Activated T-cell treated with anti-CD3 and anti-CD28 coated beads for 48 hours (primary cell): Measurements from ENCODE around the gene PPDPF.
"Not testable (repeated sequence)": the region's sequence is repeated elsewhere in the genome, so short reads cannot be mapped to it uniquely, and the experiment has no call there.

ENCODE experiments used
- DNase-seq: peaks from one replicate; pipeline ENCODE4 v3.0.0-alpha.2; 2020; ENCODE audit warnings: low read depth

The PPDPF gene

DNA sequence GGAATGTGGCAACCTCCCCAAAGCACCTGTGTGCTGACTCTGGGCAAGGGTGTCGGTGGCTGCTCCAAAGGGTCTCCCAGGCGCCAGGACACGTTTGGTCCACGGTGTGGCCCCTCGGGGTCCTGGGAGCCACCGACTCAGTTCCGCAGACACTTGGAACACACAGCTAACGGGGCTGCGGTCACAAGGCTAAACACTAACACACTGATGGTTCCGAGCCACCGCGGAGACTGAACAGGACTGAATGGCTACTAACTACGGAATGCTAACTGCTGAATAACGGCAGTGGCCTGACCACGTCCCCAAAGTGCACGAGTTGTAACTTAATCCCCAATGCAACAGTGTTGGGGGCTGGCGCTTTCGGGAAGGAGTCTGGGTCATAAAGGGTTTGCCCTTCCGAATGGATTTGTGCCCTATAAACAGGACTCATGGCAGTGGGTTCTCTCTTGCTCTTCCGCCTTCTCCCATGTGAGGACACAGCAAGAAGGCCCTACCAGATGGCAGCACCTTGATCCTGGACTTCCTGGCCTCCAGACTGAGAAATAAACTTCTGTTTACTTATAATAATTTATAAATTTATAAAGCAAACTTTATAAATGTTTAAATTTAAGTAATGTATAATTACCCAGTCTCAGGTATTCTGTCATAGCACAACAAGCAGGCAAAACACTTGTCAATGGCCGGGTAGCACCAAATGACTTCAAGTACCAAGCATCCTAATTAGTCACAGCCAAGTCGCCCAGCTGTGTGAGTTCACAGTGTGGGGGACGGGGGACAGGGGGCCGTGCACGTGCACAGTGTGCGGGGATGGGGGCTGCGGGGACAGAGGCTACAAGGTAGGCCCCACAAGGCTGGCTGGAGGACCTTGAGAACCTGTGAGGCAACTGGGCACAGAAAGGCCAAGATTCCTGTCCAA is 19.4 kb upstream of the PPDPF start:
- no peak for DNase-seq

DNA sequence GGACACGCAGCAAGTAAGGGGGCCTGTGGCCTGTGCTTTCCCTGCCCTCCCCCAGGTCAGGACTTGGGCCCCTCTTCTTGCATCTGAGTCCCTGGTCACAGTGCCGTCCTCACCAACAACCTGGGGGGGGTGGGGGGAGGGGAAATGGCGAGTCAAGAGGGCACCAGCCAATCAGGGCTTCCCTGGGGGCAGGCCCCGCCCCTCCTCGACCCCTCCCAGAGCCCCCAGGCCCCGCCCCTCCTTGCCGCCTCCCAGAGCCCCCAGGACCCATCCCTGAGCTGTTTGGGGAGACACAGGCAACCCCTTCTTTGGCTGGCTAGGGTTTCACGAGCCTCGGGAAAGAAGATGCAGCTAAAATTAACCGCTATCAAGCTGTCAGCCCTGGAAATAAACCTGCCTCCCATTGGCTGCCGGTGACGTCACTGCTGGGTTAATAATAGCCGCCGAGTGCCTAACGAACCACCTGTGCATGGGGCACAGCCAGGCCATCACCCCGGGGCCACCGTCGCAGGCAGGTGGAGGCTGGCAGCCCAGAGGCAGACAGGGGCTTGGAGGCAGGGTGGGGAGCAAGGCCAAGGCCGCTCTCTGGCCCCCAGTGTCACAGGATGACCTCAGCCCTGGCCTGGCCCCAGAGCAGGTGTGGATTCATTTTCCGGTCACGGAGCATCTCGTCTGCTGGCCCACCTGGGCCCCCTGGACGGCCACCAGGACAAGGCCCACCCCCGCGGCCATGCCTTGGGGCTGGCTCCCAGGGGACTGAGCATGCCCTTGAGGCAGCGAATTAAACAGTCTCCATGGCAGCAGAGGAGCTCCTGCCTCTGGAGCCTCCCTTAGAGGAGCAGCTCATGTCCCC is 18.5 kb upstream of the PPDPF start:
- no peak for DNase-seq

DNA sequence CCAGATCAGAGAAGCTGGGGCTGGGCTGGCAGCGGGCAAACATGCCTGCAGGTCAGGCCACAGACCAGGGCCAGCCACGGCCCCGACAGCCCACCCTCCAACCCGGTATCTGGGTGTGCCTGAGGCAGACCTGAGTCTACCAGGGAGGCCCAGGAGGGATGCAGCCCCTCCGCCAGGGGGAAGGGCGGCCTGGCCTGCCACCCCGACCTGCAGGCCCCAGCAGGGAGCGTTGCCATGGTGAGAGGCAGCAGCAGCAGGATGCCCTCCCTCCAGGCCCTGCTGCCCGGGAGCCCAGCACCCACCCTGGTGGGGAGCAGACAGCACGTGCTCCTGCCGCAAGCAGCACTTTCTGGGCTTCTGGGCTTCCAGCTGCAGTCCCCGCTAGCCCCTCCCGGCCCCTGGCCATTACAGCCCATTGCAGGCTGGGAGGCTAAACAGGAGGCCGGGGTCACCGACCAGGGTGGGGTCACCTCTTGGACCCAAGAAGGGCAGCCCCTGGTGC is 17.8 kb upstream of the PPDPF start:
- no peak for DNase-seq

DNA sequence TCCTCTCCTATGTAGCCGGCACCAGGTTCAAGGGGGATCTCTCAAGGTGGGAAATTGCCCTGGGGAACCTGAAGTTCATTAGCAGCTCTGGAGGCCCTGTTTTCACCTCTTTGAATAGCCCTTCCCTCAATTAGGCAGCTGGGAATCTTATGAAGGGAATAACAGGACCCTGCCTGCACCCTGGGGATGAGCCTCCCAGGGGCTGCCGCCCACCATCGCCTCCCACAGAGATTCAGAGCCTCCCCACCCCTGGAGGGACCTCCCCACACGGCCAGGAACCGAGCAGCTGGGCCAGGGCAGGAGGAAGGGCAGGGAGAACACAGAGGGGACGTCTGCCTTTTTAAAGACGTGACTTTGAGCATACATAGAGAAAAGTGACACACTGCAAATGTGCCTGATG is 17.0 kb upstream of the PPDPF start:
- no peak for DNase-seq

DNA sequence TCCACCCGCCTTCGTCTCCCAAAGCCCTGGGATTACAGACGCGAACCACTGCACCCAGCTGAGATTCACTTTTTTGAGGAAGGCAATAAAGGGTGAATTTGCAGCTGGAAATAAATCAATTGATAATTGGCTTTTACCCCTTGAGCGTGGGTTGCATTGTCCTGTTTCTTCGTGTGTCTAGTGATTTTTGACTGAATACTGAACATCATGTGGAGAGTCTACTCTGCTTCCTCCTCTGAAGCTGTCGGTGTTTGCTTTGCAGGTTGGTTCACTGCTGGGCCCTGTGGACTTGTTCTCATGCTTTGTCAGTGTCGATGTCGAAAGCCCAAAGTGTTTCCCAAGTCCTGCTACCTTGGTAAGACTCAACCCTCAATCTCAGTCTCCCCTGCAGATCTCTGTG is 15.9 kb upstream of the PPDPF start:
- DNase-seq, result no peak

DNA sequence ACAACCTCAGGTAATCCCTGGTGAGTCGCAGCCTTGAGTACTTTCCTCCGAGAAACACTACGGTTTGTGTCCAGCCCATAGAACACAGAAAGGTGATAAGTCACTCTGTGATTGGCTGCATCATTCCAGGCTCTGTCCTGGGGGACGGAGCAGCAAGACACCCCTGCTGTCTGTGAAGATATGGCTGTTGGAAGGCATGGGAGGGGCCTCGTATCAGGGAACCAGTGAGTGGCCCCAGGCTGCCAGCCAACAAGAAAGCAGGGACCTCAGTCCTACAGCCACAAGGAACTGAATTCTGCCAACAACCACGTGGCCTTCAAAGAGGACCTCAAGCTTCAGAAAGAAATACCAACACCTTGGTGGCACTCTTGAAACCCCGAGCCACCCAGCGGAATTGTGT is 15.3 kb upstream of the PPDPF start:
- DNase-seq, result no peak

DNA sequence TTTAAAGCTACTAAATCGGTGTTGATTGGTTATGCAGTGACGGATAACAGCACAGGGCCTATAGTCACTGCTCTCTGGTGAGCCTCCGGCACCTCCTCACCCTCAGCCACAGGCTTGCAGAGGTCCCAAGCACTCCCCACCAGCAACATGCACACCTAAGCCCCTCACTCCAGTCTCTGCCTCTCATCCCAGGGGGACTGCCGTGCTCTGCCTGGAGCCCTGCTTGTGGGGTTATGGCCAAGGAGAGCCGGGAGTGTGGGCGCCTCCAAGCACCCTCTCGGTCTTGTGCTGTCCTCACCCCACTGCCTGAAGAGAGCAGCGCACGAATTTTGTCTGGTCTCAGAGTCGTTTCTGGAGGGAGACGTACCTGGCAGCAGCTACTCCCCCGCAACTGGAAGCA is 14.8 kb upstream of the PPDPF start:
- DNase-seq, result no peak

DNA sequence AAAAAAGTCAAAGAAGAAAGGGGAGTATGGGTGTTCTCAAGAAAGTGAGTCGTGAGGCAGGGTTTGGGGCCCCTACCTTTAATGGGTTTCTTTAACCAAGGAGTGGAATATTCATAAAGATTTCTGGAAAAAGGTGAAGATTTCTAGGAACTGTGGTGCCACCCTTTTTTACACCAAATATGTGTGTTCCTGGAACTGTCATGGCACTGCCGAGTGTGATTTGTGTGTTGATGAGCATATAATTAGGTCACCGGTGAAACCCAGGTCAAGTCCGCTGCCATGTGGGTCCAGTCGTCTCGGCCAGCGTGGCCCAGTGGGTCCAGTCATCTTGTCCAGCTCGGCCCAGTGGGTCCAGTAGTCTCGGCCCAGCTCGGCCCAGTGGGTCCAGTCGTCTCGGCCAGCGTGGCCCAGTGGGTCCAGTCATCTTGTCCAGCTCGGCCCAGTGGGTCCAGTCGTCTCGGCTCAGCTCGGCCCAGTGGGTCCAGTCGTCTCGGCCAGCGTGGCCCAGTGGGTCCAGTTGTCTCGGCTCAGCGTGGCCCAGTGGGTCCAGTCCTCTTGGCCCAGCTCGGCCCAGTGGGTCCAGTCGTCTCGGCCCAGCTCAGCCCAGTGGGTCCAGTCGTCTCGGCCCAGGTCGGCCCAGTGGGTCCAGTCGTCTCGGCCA is 13.4 kb upstream of the PPDPF start:
- DNase-seq, result no peak

DNA sequence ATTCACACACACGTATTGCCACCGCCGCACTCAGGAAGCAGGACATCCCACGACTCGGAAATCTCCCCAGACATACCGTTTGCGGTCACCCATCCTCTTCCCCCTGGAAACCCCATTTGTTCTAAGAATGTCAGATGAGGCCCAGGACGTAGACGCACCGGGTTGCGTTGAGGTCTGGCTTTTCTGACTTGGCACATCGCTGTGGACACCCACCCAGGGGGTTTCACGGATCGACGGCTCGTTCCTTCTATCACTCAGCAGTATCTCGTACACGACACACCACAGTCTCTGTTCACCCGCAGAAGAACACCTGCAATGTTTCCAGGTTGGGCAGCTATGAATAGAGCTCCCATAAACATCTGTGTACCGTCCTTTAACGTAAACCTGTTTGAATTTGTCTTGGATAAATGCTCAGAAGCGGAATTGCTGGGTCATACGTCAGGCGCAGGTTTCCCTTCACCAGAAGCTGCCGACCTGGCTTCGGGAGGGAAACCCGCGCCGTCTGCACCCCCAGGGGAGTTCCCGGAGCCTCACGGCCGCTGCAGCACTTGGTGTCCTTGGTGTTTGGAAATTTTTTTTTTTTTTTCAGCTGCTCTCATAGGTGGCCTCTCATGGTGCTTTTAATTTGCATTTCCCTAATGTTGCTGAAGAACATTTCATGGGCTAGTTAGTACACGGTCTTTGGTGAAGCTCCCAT is 12.3 kb upstream of the PPDPF start:
- DNase-seq, result no peak

DNA sequence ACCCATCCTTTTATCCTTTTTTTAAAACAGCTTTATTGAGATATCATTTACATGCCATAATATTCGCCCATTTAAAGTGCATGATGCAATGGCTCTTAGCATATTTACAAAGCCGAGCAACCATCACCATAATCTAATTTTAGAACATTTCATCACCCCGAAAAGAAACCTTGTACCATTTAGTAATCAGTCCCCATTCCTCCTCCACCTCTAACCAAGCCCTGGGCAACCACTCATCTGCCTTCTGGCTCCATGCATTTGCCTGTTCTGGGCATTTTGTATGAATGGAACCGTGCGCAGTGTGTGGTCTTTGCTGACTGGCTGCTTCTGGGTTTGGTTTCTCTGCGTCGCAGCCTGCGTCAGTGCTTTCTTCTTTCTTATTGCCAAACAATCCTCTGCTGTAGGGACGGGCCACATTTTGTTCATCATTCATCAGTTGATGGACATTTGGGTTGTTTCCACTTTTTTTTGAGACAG is 11.4 kb upstream of the PPDPF start:
- no peak for DNase-seq

DNA sequence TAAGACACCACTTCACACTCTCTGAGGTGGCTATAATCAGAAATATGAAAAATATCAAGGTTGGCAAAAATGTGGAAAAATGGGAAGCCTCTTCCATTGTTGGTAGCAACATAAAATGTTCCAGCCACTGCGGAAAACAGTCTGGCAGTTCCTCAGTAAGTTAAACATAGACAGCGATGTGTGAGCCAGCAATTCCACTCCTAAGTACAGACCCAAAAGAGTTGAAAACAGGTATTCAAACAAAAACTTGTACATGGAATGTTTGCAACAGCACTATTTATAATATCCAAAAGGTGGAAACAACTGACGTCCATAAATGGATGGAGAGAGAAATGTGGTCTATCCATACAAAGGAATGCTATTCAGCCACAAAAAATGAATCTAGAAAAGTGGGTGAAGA is 7.4 kb upstream of the PPDPF start:
- DNase-seq, result no peak

DNA sequence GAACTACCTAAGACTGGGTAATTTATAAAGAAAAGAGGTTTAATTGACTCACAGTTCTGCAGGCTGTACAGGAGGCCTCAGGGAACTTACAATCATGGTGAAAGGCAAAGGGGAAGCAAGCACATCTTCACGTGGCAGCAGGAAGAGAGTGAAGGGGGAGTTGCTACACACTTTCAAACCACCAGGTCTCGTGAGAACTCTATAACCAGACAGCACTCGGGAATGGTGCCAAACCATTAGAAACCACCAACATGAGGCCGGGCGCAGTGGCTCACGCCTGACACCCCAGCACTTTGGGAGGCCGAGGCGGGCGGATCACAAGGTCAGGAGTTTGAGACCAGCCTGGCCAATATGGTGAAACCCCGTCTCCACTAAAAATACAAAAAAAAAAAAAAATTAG is 6.0 kb upstream of the PPDPF start:
- DNase-seq, result not testable (repeated sequence)

DNA sequence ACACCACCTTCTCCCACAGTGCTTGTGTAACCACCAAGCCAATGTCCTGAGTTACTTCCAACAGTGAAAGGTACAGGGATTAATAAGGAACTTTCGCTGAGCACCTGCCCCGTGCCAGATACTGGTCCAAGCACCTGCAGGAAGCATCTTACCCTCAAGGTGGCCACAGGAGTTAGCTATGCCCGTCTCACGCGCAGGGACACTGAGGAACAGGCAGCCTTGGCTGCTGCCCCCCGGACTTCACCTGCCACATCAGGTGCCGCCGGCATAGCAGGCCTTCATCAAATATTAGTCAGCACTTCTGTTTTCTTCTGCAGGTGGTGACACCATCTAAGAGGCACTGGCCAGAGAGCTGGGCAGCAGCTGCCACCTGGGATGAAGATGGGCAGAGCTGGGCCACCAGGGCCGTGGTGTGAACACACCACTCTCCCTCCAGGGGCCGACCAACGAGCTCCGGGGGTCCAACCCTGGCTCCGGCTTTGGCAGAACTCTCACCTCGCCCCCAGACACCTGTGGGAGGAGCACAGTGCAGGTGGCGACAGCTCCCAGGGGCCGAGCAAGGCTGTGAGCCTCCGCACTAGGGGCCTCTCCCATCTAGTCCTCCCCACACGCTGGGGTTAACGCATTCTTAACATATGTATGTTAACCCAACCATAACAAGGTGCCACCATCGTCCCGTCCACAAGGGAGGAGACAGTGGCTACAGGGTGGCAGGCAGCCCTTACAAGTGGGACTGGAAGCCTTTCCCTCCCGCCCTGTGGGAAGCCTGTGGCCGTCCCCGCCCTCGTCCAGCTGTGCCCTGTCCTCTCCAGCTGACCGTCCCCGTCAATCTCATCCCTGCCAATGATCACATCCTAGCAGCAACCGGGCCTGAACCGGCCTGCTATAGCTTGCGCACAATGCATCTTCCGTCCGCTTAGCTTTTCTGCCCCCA is 2.9 kb upstream of the PPDPF start:
- DNase-seq, result no peak

DNA sequence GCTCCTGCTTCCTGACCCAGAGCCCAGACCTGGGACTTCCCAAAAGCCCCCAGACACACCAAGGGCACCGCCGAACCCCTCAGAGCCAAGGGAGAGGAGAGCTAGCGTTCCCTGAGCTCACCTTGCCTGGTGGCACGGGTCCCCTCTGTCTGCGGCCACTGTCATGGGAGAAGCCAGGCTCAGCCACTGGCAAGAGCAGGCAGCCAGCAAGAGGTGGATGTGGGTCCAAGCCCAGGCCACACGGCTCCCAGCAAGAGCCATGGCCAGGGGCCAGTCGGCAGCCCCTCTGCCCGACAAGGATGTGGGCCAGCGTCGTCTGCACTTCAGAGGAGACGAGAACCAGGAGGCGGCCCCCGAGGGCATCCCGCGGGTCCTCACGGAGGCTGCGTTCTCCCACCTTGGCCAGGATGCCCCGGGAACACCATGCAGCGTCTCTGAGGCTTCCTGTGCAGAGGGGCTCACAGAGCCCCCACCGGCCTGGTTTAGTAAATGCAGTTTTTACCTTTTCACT is 2.2 kb upstream of the PPDPF start:
- no peak for DNase-seq

DNA sequence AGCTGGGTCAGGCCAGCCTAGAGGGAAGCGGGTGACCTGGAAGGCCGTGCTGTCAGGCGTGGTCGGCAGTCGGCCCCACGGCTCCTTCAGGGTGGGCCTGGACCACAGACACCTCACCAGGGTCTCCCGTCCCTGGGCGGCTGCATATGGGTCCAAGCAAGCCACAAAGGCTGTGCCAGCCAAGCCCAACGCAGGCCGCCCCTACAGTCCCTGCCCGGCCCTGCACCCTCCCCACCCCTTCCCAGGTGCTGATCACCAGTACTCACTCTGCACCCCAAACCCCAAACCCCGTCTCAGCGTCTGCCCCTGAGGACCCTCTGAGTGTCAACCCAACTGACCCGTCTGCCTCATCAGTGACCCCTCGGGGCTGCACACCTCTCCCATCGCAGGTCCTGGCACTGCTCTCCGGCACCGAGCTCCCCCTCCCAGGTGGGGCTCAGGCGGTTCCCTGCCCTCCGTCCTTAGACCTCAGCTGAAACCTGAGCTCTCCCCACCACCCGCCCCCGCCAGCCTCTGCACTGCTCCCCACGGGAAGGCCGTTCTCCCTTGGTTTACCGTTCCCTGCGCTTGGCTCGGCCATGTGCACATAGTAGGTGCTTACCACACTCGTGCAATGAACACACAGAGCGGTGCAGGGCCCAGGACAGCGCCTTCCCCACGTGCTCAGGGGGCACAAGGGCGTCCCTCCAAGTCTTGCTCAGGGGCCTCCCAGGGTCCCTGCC is 1.5 kb upstream of the PPDPF start:
- no peak for DNase-seq

DNA sequence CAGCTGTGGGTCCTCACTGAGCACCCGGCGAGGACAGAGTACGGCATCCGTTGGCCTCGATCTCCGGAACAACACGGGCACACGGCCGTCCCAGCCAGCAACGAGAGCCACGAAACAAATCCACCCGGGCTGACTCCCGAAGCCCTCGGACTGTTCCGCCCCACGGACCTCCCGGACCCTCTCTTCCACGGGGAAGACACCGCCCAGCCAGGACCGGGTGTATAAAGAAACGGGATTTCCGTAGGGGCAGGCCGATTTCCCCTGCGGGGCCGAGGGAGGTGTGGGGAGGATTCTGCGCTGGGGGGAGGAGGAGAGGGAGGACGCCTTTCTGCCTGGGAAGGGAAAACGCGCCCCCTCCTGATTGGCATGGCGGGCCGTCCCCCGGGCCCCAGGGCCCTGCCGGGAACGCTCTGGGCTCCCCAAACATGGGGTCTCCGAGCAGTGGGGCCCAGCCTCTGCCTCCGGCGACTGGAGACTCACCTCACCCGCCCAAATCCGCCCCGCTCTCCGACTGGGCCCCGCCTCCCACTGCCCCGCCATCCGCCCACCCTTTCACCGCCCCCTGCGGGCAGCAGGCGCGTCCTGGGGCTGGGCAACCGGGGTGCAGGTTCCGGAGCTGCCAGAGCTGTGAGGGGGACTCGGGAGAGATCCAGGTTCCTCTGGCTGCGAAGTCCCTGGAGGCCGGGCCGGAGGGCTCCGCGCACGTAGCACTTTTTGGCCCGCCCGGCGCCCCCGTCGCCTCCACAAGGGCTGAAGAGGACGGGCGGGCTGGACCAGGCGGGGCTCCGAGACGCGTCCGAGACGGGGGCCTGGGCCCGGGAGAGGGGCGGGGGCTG is 679 bp upstream of the PPDPF start:
- DNase-seq, result peak; percentile 58

DNA sequence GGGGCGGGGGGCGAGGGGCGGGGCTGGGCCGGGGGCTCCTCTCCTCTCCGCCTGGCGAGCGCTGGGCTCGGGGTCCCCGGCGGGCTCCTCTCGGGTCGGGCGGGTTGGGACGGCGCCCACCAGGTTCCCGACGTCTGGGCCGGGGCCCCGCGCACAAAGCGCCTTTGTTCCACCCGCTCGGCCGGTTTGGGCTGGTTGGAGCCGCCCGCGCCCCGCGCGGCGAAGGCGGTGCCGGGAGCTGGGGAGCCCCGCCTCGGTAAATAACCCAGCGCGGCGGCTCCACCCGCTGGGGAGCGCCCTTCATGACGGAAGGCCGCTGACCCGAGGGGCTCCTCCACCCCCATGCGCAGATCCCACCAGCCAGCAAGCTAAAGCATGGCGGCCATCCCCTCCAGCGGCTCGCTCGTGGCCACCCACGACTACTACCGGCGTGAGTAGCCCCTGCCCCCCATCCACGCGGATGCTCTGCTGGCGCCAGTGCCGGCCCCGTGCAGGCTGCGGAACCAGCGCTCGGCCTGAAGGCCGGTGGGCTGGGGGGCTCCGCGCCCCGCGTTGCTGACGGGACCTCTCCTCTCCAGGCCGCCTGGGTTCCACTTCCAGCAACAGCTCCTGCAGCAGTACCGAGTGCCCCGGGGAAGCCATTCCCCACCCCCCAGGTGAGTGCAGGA is 503 bp downstream of the PPDPF start:
- DNase-seq, result peak; percentile 68

DNA sequence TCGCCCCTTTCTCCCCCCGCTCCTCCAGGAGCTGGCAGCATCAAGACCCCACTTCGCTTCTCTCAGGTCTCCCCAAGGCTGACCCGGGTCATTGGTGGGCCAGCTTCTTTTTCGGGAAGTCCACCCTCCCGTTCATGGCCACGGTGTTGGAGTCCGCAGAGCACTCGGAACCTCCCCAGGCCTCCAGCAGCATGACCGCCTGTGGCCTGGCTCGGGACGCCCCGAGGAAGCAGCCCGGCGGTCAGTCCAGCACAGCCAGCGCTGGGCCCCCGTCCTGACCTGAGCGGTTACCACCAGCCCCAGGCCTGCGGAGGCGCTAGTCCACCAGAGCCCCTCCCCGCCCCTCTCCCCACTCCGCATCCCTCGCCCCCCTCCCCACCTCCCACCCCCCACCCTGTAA is 1.0 kb downstream of the PPDPF start:
- no peak for DNase-seq
